NCI-H526 treated with DMSO at 0.1 percent for 48 hours (cell line): ENCODE data around the gene CLEC3B.

Source experiments
- DNase-seq: peaks from one replicate; lab custom pipeline; 2025; lab: John Stamatoyannopoulos, UW

CLEC3B gene

DNA sequence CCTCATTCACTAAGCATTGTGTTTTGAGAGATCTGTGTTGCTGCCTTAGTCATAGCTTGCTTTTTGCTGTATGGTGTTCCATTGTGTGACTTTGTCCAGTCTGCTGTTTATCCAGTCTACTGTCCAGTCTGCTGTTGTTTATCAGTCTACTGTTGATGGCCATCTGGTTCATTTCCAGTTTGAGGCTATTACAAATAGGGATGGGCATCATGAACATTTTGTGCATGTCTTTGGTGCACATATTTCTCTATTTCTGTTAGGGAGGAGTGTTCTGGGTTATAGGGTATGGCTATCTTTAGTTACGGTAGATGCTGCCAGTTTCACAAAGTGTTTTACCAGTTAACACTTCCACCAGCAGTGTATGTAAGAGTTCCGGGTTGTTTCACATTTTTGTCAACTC is 22.2 kb upstream of the CLEC3B start:
- no peak for DNase-seq

DNA sequence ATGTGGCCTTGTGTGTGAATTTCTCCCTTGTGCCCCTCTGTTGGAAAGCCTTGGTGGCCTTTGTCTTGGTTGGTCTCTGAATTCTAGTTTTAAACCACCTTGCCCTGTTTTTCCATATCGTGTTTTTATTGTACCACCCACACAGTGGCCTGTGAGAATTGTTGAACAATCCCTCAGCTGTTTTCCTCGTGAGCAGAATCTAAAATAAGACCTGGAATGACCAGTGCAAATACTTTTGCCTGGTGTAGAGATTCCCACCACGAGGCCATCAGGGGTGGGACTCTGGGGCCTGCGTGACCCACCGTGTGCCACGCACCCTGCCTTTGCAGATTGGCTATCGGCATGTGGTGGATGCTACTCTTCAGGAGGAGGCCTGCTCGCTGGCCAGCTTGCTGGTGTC is 19.0 kb upstream of the CLEC3B start:
- DNase-seq = no peak

DNA sequence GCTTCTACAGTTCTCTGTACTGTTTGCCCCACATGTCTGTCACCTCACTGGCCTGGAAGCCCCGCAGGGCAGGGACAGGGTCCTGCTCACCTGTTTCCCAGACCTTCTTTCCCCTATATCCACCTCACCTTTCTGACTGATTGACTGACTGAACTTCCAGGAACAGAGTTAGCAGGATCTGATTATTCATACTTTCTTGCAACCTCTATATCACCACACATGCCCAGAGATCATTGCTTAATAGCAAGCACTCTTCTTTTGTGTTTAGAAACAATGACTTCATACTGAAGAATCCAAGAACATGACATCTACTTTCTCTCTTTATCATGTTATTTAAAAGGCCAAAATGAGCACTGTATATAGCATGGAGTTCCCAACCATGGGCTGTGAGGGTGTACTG is 18.0 kb upstream of the CLEC3B start:
- DNase-seq = no peak

DNA sequence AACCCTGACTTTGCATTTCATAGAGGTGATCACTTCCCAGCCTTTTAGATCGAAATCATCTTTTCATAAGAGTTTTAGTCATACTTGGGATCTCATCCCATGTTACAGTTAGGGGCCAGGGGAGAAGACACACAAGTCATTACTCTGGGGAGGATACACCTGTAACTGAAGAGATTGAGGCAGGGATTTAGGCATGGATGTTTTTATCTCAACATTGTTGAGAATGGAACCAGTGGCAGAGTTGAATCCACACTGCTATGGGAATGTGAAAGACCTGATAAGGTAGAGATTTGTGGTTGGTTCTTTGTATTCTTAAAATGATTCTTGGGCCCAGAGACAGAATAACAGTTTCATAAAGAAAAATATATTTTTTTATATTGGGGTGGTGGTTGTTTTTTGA is 16.2 kb upstream of the CLEC3B start:
- no peak for DNase-seq

DNA sequence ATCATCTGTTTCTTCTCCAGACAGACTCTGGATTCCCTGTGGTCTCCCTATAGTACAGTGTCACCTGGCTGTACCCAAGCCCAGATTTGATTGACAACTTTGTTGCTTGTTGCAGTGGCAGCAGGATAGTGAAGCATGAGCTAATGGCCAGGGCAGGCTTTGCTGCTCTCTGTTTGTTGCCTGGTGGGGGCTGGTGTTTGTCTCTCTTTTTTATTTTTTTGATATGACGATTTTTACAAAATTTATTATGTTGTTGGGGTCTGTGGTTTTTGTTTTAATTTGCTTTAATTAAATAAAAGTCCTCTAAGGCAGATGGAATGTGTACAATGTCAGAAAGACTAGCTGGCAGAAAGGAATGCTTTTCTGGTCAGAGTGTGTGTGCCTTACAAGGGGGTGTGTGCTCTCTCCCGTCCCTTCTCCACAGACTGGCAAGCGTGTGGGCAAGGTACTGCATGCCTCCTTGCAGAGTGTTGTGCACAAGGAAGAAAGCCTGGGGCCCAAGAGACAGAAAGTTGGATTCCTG is 15.2 kb upstream of the CLEC3B start:
- DNase-seq = no peak

DNA sequence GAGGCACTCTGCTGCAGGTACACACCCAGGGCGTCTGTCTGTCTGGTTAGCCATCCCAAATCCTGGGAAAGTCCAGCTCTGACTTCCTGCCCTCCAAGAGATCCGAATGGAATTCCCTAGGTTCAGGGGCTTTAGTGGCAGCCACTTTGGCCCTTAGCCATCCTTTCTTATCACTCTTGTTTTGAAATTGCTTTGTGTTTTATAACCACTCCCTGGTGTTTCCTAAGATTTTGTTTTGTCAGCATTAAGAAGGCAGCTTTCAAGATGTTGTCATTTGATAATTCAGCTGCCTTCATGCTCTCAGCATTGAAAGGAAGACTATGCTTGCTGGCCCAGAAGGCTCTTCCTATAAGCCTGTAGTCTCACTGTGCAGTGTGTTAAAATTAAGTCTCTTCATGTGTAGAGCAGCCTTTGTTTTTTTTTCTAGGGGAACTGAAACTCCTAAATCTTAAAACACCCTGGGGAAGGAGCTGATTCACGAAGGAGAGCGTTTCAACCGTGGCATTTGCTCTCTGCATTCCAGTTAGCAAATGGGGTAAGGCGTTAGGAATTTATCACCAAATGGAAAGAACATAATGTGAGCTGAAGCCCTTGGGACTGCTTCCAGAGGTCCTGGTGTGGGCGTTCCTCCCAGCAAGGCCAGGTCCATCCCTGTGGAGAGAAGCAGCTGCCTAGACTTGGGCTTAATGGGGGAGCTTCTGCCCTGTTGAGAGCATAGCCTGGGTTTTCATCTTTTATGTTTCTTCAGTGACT is 14.2 kb upstream of the CLEC3B start:
- DNase-seq = no peak

DNA sequence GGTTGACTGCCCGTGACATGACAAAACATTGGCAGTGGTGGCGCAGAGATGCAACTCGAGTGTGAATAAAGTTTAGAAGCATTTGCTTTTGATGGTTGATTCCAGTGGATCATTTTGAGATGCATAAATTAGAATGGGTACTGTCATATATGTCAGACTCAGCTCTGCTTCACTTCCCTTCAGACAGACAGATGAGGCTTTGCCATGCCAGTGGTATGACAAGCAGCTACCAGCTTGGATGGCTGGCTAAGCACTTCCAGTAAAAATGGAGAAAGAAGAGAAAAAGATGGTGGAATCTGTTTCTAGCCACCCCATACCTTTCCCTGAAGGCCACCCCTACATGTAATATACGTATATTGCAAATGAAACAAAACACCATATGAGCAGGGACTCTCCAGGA is 13.5 kb upstream of the CLEC3B start:
- no peak for DNase-seq

DNA sequence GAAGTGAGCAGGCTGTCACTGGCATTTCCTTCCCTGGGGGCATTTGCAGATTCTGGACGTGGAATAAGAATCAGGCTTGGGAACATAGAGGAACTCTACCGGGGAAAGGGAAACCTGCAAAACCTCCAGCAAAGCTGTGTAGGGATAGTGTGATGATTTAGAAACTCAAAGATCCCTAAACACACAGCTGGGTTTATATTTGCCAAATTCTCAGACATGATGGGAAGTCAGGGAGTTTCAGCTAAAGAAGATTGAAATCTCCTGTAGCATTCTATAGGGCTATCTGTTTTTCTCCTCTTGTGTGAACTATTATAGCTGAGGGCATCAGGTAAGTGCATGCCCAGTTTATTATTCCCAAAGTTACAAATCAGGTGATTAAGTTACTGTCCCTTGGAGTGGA is 9.2 kb upstream of the CLEC3B start:
- DNase-seq = no peak

DNA sequence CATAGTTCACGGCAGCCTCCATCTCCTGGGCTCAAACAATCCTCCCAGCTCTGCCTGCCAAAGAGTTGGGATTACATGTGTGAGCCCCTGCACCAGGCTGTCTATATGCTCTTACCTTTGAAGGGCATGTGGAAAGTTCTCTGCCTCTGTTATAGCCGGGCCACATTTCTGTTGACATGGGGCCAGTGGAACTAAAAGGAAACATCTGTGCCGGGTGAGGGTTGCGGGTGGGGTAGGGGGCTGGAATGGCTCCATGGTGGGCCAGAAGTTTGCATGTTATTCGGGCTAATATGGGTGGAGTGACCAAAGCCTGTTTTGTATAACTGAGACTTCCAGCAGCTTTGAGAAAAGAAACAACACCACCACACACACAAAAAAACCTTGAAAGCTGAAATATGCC is 8.3 kb upstream of the CLEC3B start:
- DNase-seq = no peak

DNA sequence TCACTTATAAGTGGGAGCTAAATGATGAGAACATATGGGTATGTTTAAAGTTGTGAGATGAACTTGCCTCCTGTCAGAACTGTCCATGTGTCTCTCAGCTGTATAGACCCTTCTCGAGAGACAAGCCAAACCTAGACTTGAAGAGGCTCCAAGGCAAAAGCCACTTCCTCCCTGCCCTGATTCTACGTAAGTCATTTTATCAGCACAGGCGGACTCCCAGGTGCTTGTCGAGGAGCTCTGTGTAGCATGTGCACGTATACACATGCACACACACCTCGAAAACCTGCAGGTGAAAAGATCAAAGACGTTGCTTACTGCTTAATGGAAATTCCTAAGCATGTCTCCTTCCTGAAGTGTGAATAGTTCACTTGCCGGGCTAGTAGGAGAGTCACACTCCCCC is 5.6 kb upstream of the CLEC3B start:
- no peak for DNase-seq

DNA sequence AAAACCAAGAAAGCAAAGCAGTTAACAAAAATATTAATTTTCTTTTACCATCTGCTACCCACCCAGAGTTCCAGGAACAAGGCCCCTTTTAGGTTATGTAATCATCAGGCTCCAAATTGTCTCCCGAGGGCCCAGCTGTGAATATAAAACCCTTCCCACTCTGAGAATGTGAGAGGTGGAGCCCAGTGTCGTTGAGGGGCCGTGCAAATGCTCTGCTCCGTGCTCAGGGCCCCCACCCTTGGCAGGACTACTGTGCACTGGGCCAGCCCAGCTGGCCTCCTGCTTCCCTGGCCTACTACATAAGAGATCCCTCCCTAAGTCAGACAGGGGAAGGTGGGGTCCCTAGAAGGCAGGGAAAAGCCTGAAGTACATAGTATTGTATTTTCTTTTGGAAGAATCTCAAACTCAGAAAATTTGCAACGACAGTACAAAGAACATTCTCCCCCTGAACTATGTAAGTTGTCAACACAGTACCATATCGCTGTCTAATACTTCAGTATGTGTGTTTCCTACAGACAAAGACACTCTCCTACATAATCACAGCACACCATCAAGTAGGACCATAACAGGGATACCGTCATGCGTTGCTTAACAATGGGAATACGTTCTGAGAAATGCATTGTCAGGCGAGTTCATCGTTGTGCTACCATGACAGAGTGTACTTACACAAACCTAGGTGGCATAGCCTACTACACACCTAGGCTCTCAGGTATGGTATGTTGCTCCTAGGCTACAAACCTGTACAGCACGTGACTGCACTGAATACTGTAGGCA is 4.4 kb upstream of the CLEC3B start:
- DNase-seq = no peak

DNA sequence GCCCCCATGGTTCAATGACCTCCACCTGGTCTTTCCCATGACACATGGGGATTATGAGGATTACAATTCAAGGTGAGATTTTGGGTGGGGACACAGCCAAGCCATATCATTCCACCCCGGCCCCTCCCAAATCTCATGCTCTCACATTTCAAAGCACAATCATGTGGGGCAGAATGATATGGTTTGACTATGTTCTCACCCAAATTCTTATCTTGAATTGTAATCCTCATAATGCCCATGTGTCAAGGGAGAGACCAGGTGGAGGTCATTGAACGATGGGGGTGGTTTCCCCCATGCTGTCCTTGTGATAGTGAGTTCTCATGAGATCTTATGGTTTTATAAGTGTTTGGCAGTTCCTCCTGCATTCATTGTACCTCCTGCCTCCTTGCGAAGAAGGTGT is 2.4 kb upstream of the CLEC3B start:
- no peak for DNase-seq

DNA sequence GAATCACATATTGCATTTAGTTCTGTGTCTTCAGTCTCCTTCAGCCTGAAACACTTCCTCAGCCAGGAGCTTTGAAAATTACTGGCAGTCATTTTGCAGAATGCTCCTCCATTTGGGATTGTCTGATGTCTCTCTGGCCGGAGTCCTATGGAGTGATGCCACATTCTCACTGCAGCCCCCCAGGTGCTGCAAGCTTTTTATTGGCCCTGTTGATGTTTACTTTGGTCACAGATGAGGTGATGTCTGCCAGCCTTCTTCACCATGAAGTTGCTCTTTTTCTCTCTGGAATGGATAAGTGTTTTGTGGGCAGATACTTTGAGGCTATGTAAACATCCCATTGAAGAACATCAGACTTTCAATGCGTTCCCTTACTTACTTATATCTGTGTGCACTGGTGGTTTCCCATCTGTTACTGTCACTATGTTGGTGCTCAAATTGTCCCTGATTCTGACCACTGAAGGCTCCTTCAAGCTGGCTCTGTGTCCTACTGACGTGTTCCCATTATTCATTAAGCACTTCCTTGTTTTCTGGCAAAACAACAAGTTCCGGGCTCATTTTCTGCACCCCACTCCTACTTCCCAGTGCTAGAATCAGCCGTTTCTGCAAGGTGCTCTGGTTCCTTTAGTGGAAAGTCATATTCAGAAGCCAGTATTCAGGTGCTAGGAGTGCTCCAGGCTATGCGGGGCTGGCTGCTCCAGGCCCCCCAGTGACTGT is 1.4 kb upstream of the CLEC3B start:
- no peak for DNase-seq

DNA sequence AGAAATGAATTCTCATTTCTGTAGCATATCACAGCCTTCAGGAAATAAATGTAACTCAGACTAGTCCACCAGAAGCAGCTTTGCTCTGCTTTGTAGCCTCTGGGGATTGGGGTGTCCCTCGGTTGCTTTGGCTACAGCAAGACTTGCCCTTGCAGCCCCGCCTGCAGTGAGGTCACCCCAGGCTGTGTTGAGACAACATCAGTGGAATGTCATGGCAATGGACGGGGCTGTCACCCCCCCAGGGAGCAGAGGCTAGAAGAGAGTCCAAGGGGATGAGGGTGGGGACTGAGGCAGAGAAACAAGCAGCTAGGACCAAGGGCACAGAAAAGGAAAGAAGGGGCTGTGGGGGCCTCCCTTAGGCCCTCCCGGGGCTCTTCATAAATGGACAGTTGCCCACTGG is 854 bp downstream of the CLEC3B start:
- no peak for DNase-seq

DNA sequence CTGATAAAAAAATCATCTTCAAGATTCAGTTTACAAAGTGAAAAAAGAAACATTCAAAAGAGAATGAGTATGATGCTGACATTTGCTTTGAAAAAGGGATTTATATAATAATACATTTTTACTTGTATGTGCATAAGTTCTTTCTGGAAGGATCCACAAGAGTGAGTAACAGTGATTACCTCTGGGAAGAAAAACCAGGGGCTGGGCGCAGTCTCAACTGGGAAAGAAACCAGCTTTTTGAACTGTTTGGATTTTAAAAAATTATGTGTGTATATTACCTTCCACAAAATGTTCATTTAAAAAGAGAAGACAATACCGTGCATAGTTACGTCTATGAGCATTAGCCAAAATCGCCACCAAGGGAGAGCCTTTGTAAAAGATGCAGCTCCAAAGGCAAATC is 1.3 kb downstream of the CLEC3B start:
- DNase-seq = no peak

DNA sequence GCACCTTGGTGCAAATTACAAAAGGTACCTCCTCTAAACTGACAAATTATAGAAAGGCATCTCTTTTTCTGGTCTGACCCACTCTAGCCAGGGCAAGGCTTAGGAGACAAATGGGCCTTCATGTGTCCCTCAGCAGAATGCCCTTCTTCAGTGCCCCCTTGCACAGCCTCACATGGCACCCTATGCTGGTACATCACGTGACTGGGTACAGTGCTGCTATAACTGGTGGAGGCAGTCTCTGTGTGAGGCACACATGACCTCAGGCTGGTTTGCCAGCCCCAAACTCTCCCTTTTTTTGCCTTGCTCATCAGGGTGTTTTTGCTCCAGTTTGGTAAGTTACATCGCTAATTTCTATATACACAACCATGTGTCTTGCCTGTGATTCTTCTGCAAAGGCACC is 3.1 kb downstream of the CLEC3B start:
- no peak for DNase-seq

DNA sequence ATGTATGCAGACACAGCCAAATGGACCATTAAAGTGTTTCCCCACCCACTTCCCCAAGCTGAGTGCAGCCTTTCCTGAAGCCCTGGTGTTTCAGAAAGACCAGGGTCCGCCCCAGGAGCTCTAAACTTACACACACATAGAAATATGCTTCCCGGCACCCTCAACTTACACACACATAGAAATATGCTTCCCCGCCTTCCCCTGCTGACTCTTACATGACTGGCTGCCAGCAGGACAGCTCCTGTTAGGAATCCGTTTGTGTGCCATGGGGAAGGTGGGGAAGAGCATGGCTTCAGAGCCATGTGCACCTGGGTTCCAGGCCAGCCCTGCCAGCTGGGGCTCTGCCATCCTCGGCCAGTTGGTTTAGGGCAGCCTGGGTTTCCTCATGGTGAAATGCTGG is 3.6 kb downstream of the CLEC3B start:
- DNase-seq = no peak

DNA sequence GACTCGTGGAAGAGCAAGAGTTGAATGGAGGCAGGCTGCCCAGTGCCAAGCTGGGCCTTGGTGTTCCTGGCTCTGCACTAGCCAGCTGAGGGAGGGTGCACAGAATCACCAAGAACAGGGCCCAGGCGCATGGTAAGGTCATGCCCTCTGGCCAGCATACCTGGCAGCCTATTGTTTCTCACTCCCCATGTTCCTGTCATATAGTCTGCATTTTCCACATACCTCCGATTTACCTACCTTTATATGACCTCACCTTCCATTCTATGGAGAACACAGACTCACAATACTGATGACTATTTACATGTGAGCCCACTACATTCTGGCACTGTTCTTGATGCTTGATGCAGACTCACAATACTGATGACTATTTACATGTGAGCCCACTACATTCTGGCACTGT is 5.4 kb downstream of the CLEC3B start:
- DNase-seq = no peak

DNA sequence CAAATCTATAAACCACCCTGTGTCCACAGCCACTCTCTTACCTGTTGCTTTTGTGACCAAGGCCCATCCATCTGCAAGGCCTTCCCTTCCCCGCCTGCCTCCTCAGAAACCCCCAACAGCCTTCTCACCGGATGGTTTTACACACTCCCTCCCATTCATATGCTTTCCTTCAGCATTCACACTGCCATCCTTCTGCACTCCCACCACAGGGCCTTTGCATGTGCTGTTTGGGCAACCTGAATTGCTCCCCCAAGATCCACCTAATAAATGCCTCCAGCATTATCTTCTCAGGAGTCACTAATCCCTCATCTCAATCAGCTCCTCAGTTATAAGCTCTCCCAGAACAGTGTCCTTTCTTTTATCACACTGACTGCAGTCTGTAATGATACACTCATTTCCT is 6.0 kb downstream of the CLEC3B start:
- DNase-seq = no peak

DNA sequence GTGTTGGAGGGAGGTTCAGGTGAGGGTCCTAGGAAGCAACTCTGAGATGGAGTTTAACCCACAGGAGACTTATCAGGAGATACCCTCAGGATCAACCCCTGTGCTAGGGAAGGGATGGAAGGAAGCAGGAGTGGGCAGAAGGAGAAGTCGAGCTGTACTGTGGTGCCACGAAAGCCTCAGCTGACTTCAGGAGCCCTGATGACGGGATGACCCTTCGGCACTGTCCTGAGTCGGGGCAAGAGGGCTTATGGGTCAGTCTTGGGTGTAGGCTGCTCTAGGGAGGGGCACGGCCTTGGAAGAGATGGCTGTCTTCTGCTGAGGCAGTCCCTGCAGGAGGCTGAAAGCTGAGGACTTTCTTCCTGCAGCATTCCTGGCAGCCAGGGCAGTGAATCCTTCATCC is 7.7 kb downstream of the CLEC3B start:
- no peak for DNase-seq

DNA sequence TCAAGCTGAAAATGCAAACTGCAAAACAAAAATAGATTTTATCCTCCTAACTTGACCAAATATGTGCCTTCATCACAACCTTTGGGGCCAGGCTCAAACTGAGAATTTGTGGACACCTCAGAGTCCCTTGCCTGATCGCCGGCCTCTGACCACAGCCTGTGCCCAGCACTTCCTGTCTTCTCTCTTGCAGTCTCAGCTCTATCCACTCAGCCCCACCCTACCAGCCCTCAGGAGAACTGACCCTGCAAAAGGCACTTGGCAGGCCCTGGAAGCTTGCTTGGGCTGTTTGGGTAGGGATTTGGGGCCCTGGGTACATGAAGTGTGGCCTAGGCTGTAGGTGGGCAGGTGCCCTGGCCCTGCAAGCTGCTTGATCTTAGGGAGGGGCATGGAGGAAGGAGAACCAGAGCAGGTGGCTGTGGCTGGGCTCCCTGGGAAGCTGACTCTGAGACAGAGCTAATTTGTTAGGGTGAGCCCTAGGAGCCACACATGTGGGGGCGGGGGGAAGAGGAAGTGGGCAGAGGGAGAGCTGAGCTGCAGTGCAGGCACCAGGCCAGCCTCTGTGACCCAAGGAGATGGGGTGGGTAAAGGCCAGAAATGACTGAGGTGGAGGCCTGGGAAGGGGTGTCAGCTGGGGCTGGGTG is 8.6 kb downstream of the CLEC3B start:
- DNase-seq = no peak
